Suprapubic skin (tissue), 4 donors: ENCODE data around the gene TCEA2. TPM values are rescaled to one million over a fixed set of nuclear protein-coding genes. Genes with fewer than 3 reads are reported as not detected.

ENCODE experiments used
- DNase-seq, 2 donors: peaks; one replicate each; pipeline ENCODE4 v3.0.0-alpha.2; 2019; ENCODE audit warnings: low spot score in 2 of 2
- H3K27ac ChIP-seq: fragments of 200-600 bp; sonication (generic); one replicate; pipeline ENCODE4 v1.5.1; 2019
- H3K27me3 ChIP-seq: fragments of 200-600 bp; sonication (generic); one replicate; pipeline ENCODE4 v1.5.1; 2019
- H3K36me3 ChIP-seq: fragments of 200-600 bp; sonication (generic); one replicate; pipeline ENCODE4 v1.5.1; 2019
- H3K4me1 ChIP-seq: fragments of 200-600 bp; sonication (generic); one replicate; pipeline ENCODE4 v1.5.1; 2019
- H3K4me3 ChIP-seq: fragments of 200-600 bp; sonication (generic); one replicate; pipeline ENCODE4 v1.5.1; 2019; ENCODE audit warnings: mild to moderate bottlenecking
- H3K9me3 ChIP-seq: fragments of 200-600 bp; sonication (generic); one replicate; pipeline ENCODE4 v1.5.1; 2019
- CTCF ChIP-seq, 2 donors: fragments of 200-600 bp in 1 of 2; fragments of 450-650 bp in 1 of 2; sonication (generic) in 1 of 2; IDR thresholded peaks; one replicate each; pipeline ENCODE4 v1.5.1; 2016 to 2019; ENCODE audit warnings: antibody characterized with exemption in 2 of 2, mild to moderate bottlenecking in 1 of 2, moderate library complexity in 1 of 2
- EP300 ChIP-seq: sonication (generic); formaldehyde crosslinking; IDR thresholded peaks from one replicate; pipeline ENCODE4 v1.6.1; 2017; ENCODE audit warnings: antibody characterized with exemption
- POLR2A ChIP-seq, 2 donors: fragments of 450-650 bp; IDR thresholded peaks; one replicate each; pipeline ENCODE4 v1.6.1; 2017; ENCODE audit warnings: antibody characterized with exemption in 2 of 2, mild to moderate bottlenecking in 2 of 2, moderate library complexity in 2 of 2
- POLR2AphosphoS5 ChIP-seq, 3 donors: sonication (generic); formaldehyde crosslinking; IDR thresholded peaks; one replicate each; pipeline ENCODE4 v1.6.1; 2017; ENCODE audit warnings: antibody characterized with exemption in 3 of 3
- WGBS: methylation state at CpG from one replicate; pipeline ENCODE4 v1.1.5; 2018; 5-methylcytosine and 5-hydroxymethylcytosine counted together
- total RNA-seq, 4 donors: library from RNA; depleted of rRNA; stranded (reverse); fragments of >200 nt; gene quantifications; one replicate each; pipeline ENCODE4 v1.1.0, GENCODE V29; 2016

Gene TCEA2
- total RNA-seq, 4 donors from 2014 or later, result 8.6 to 27.9 (median 13.2) TPM

- WGBS, result 75% methylated on average over 12 of the region's 28 CpGs
- no peak overlapping the region for H3K4me3 ChIP-seq
These were observed 11.3 kb downstream of the TCEA2 start for GRCh38 chr20:64074184-64074789.

DNA sequence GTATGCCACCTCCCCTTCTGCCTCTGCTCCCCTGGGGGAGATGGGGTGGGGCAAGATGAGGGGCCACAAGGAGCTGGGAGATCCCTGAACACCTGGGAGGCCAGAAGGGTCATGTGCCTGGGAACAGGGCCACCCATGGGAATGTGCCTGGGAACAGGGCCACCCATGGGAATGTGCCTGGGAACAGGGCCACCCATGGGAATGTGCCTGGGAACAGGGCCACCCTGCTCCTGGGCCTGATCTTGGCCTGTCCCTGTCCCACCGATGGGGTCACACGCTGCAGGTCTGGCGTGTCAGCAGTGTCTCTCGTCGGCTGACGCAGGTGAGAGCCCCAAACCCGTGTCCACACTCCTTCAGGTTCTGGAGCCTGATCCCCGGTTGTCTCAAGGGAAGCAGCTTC, 12.0 kb downstream of the TCEA2 start:
- no peak overlapping the region for H3K27ac ChIP-seq
- 87% methylated on average over 6 of the region's 8 CpGs for WGBS
- no peaks in the 10 kb centered on the region for H3K27me3 ChIP-seq
- no peak for DNase-seq
- no peaks in the 10 kb centered on the region for H3K9me3 ChIP-seq
- peaks cover 43% of the 10 kb centered on the region for H3K4me1 ChIP-seq
- H3K36me3 ChIP-seq, result peaks cover 38% of the 10 kb centered on the region
- no peak overlapping the region for H3K4me3 ChIP-seq
- TF ChIP-seq POLR2AphosphoS5 (IDR thresholded peaks at IDR 0.05) (no peak), POLR2A (IDR thresholded peaks at IDR 0.05) (no peak), EP300 (no peak), CTCF (IDR thresholded peaks at IDR 0.05) (no peak)

More at GRCh38 chr20:64074184-64074789, 11.3 kb downstream of the TCEA2 start:
- no peak for DNase-seq
- H3K4me1 ChIP-seq, result peaks cover 40% of the 10 kb centered on the region
- TF ChIP-seq POLR2AphosphoS5 (IDR thresholded peaks at IDR 0.05), result no peak
- no peak for TF ChIP-seq CTCF (IDR thresholded peaks at IDR 0.05)
- no peak for TF ChIP-seq EP300
- TF ChIP-seq POLR2A (IDR thresholded peaks at IDR 0.05), result no peak
- H3K27ac ChIP-seq, result no peak overlapping the region
- H3K27me3 ChIP-seq, result no peaks in the 10 kb centered on the region
- peaks cover 38% of the 10 kb centered on the region for H3K36me3 ChIP-seq
- H3K9me3 ChIP-seq, result no peaks in the 10 kb centered on the region

- DNase-seq, result no peak
- WGBS, result 84% methylated on average over 12 of the region's 12 CpGs
- no peaks in the 10 kb centered on the region for H3K27me3 ChIP-seq
- H3K9me3 ChIP-seq, result no peaks in the 10 kb centered on the region
- H3K27ac ChIP-seq, result no peak overlapping the region
- TF ChIP-seq CTCF (IDR thresholded peaks at IDR 0.05) (no peak), POLR2A (IDR thresholded peaks at IDR 0.05) (no peak), EP300 (no peak), POLR2AphosphoS5 (IDR thresholded peaks at IDR 0.05) (no peak)
- H3K36me3 ChIP-seq, result peaks cover 38% of the 10 kb centered on the region
- H3K4me1 ChIP-seq, result peaks cover 47% of the 10 kb centered on the region
- H3K4me3 ChIP-seq, result no peak overlapping the region
These were observed 12.6 kb downstream of the TCEA2 start for GRCh38 chr20:64075556-64075955.

DNA sequence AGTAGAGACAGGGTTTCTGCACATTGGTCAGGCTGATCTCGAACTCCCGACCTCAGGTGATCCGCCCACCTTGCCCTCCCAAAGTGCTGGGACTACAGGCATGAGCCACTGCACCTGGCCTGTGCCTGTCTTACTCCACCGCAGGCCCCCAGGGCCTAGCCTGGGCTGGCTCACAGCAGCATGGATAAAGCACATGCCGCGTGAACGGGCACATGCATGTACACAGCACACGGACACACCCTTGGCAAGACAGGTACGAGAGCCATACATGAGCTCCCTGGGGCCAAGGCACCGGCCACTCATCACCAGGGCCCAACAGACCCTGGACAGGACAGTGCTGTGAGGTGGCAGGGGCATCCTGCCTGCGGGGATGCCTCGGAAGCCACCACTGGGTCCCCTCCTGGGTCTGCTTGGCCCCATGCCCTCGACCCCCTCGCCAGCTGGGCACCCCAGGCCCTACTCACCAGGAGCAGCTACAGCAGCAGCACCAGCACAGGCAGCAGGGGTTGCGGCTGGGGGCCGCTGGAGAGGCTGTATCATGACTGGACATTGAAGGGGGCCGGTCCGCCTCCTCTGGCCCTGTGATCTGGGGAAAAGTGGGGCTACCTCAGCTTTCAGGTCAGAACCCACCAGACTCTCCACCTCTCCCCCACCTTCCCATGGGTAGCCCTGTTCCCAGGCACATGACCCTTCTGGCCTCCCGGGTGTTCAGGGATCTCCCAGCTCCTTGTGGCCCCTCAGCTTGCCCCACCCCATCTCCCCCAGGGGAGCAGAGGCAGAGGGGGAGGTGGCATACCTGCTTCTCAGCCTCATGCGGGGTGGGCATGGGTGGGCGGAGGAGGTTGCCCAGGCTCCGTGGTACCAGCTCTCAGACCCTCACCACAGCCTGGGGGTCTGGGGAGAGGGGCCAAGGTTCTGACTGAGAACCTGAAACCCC, 13.3 kb downstream of the TCEA2 start:
- no peaks in the 10 kb centered on the region for H3K27me3 ChIP-seq
- peak overlapping the region; percentile 81 for H3K4me3 ChIP-seq
- no peak for TF ChIP-seq POLR2AphosphoS5 (IDR thresholded peaks at IDR 0.05)
- TF ChIP-seq POLR2A (IDR thresholded peaks at IDR 0.05), result no peak
- no peak for TF ChIP-seq EP300
- no peak for TF ChIP-seq CTCF (IDR thresholded peaks at IDR 0.05)
- 73% methylated on average over 14 of the region's 22 CpGs for WGBS
- H3K36me3 ChIP-seq, result peaks cover 34% of the 10 kb centered on the region
- peaks cover 47% of the 10 kb centered on the region for H3K4me1 ChIP-seq
- no peak overlapping the region for H3K27ac ChIP-seq
- no peak for DNase-seq
- H3K9me3 ChIP-seq, result no peaks in the 10 kb centered on the region

DNA sequence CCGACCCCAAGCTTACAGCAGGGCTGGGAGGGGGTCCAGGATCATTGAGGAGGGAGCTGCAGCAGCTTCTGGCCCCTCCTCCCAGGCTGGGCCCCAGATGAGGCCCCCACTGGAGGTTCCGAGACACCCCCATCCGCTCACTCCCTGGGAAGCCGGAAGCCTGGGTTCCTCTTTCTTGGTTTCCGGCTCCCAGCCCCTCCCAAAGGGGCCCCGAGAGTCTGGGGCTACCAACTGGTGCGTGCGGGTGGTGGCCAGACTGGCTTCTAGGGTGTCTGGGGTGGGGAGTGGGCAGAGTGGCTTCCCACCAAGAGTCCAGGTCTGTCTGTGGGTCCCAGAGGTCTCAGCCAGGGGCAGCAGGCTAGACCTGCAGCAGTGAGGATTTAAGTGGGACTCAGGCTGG, 14.1 kb downstream of the TCEA2 start:
- Histone ChIP-seq H3K36me3 (peaks cover 27% of the 10 kb centered on the region), H3K9me3 (no peaks in the 10 kb centered on the region), H3K27me3 (no peaks in the 10 kb centered on the region), H3K4me3 (peak overlapping the region; percentile 81), H3K27ac (no peak overlapping the region), H3K4me1 (peaks cover 47% of the 10 kb centered on the region)
- 83% methylated on average over 4 of the region's 8 CpGs for WGBS
- TF ChIP-seq POLR2A (IDR thresholded peaks at IDR 0.05) (no peak), EP300 (no peak), CTCF (IDR thresholded peaks at IDR 0.05) (no peak), POLR2AphosphoS5 (IDR thresholded peaks at IDR 0.05) (no peak)
- DNase-seq, result no peak
